ENCODE data around the gene EPN1. TPM values are rescaled to one million over a fixed set of nuclear protein-coding genes. Genes with fewer than 3 reads are reported as not detected.

EPN1 gene
- total RNA-seq, 1 experiment from 2014 or later: 102 TPM

GRCh38 chr19:55684946-55685681, 10.1 kb downstream of the EPN1 start:
- no peak overlapping the region for H3K4me3 Mint-ChIP-seq (ENCODE audit: unreplicated experiment)
- POLR2A ChIA-PET: no interaction called here
- no TSS peak for BruUV-seq (replicated peaks)

GRCh38 chr19:55685776-55686175, 10.8 kb downstream of the EPN1 start:
- POLR2A ChIA-PET: no interaction called here
- Mint-ChIP-seq H3K27ac (ENCODE audit: low read depth, unreplicated experiment) (no peak overlapping the region), H3K4me1 (ENCODE audit: insufficient read depth, unreplicated experiment) (no peaks in the 10 kb centered on the region), H3K27me3 (ENCODE audit: insufficient read depth, unreplicated experiment) (no peaks in the 10 kb centered on the region), H3K4me3 (ENCODE audit: unreplicated experiment) (no peak overlapping the region), H3K36me3 (ENCODE audit: insufficient read depth, unreplicated experiment) (peaks cover 44% of the 10 kb centered on the region), H3K9me3 (ENCODE audit: unreplicated experiment) (no peaks in the 10 kb centered on the region)
- BruUV-seq (replicated peaks): no TSS peak
- no peak for DNase-seq (ENCODE audit: unreplicated experiment)
- TF ChIP-seq CTCF (IDR thresholded peaks at IDR 0.05; ENCODE audit: unreplicated experiment): no peak
- CTCF ChIA-PET: no interaction called here
- intact Hi-C loops (cut with micrococcal nuclease): no loop called here

More at GRCh38 chr19:55684946-55685681, 10.1 kb downstream of the EPN1 start:
- H3K27ac Mint-ChIP-seq (ENCODE audit: low read depth, unreplicated experiment): no peak overlapping the region
- TF ChIP-seq CTCF (IDR thresholded peaks at IDR 0.05; ENCODE audit: unreplicated experiment): no peak
- no peak for DNase-seq (ENCODE audit: unreplicated experiment)
- H3K9me3 Mint-ChIP-seq (ENCODE audit: unreplicated experiment): no peaks in the 10 kb centered on the region
- H3K27me3 Mint-ChIP-seq (ENCODE audit: insufficient read depth, unreplicated experiment): no peaks in the 10 kb centered on the region
- no peaks in the 10 kb centered on the region for H3K4me1 Mint-ChIP-seq (ENCODE audit: insufficient read depth, unreplicated experiment)
- peaks cover 37% of the 10 kb centered on the region for H3K36me3 Mint-ChIP-seq (ENCODE audit: insufficient read depth, unreplicated experiment)
- intact Hi-C loops (cut with micrococcal nuclease): no loop called here
- CTCF ChIA-PET: no interaction called here

GRCh38 chr19:55686311-55687050, 11.5 kb downstream of the EPN1 start:
- Mint-ChIP-seq H3K36me3 (ENCODE audit: insufficient read depth, unreplicated experiment) (peaks cover 50% of the 10 kb centered on the region), H3K9me3 (ENCODE audit: unreplicated experiment) (no peaks in the 10 kb centered on the region), H3K27me3 (ENCODE audit: insufficient read depth, unreplicated experiment) (no peaks in the 10 kb centered on the region), H3K4me1 (ENCODE audit: insufficient read depth, unreplicated experiment) (no peaks in the 10 kb centered on the region), H3K27ac (ENCODE audit: low read depth, unreplicated experiment) (no peak overlapping the region), H3K4me3 (ENCODE audit: unreplicated experiment) (no peak overlapping the region)
- no peak for DNase-seq (ENCODE audit: unreplicated experiment)
- POLR2A ChIA-PET: no interaction called here
- no TSS peak for BruUV-seq (replicated peaks)
- CTCF ChIA-PET: interaction anchor here (0.8 kb wide), 1 partner anchor 18 kb away, joined by 3 read pairs; no protein-coding TSS in a partner anchor
- intact Hi-C loops (cut with micrococcal nuclease): no loop called here
- TF ChIP-seq CTCF (IDR thresholded peaks at IDR 0.05; ENCODE audit: unreplicated experiment): no peak

GRCh38 chr19:55687281-55688201, 12.5 kb downstream of the EPN1 start:
- H3K27ac Mint-ChIP-seq (ENCODE audit: low read depth, unreplicated experiment): no peak overlapping the region
- H3K4me1 Mint-ChIP-seq (ENCODE audit: insufficient read depth, unreplicated experiment): no peaks in the 10 kb centered on the region
- H3K27me3 Mint-ChIP-seq (ENCODE audit: insufficient read depth, unreplicated experiment): no peaks in the 10 kb centered on the region
- no peaks in the 10 kb centered on the region for H3K9me3 Mint-ChIP-seq (ENCODE audit: unreplicated experiment)
- intact Hi-C loops (cut with micrococcal nuclease): no loop called here
- no peak overlapping the region for H3K4me3 Mint-ChIP-seq (ENCODE audit: unreplicated experiment)
- no peak for TF ChIP-seq CTCF (IDR thresholded peaks at IDR 0.05; ENCODE audit: unreplicated experiment)
- CTCF ChIA-PET: no interaction called here
- BruUV-seq (replicated peaks): no TSS peak
- POLR2A ChIA-PET: interaction anchor here (1.4 kb wide), 1 partner anchor 11 kb away, joined by 4 read pairs; no protein-coding TSS in a partner anchor
- H3K36me3 Mint-ChIP-seq (ENCODE audit: insufficient read depth, unreplicated experiment): peaks cover 50% of the 10 kb centered on the region
- no peak for DNase-seq (ENCODE audit: unreplicated experiment)
